Medulla oblongata (tissue), 1 donor: ENCODE results near the gene MYH9.
"Not testable (repeated sequence)": the region's sequence is repeated elsewhere in the genome, so short reads cannot be mapped to it uniquely, and the experiment has no call there.

Experiments
- DNase-seq: peaks from one replicate; pipeline ENCODE4 v3.0.0-alpha.2; 2015; ENCODE audit errors: extremely low spot score

MYH9 gene

GRCh38 chr22:36413022-36413775 lies 25.4 kb upstream of the MYH9 start:
- DNase-seq, result no peak

- no peak for DNase-seq
These were observed 24.0 kb upstream of the MYH9 start for GRCh38 chr22:36411589-36412258.

GRCh38 chr22:36409911-36410756 lies 22.4 kb upstream of the MYH9 start:
- no peak for DNase-seq

GRCh38 chr22:36409554-36409910 lies 21.8 kb upstream of the MYH9 start:
- DNase-seq, result not testable (repeated sequence)

GRCh38 chr22:36409056-36409455 lies 21.3 kb upstream of the MYH9 start:
- no peak for DNase-seq

- no peak for DNase-seq
These were observed 19.0 kb upstream of the MYH9 start for GRCh38 chr22:36406721-36407120.

- DNase-seq, result no peak
These were observed 18.1 kb upstream of the MYH9 start for GRCh38 chr22:36405671-36406538.

GRCh38 chr22:36405221-36405661 lies 17.5 kb upstream of the MYH9 start:
- DNase-seq, result no peak

- DNase-seq, result no peak
These were observed 16.7 kb upstream of the MYH9 start for GRCh38 chr22:36404446-36404845.

- DNase-seq, result no peak
These were observed 11.7 kb upstream of the MYH9 start for GRCh38 chr22:36399472-36399778.

- no peak for DNase-seq
These were observed 11.1 kb upstream of the MYH9 start for GRCh38 chr22:36398601-36399471.

- DNase-seq, result no peak
These were observed 9.6 kb upstream of the MYH9 start for GRCh38 chr22:36397131-36398093.

- no peak for DNase-seq
These were observed 8.1 kb upstream of the MYH9 start for GRCh38 chr22:36395915-36396314.

GRCh38 chr22:36395055-36395849 lies 7.5 kb upstream of the MYH9 start:
- DNase-seq, result no peak

GRCh38 chr22:36391638-36392037 lies 3.9 kb upstream of the MYH9 start:
- DNase-seq, result no peak

- DNase-seq, result not testable (repeated sequence)
These were observed 1.4 kb upstream of the MYH9 start for GRCh38 chr22:36389122-36389521.

- DNase-seq, result no peak
These were observed 133 bp downstream of the MYH9 start for GRCh38 chr22:36387709-36387958.

- DNase-seq, result no peak
These were observed 663 bp downstream of the MYH9 start for GRCh38 chr22:36386900-36387708.
